Heart left ventricle (tissue), 13 donors: Measurements from ENCODE around the gene MTREX.

ENCODE experiments used
- POLR2A ChIP-seq, 2 donors: fragments of 450-650 bp; IDR thresholded peaks; one replicate each; pipeline ENCODE4 v1.6.1; 2017; ENCODE audit warnings: antibody characterized with exemption in 2 of 2, mild to moderate bottlenecking in 2 of 2, moderate library complexity in 2 of 2
- TF ChIP-seq, protein P1 (sequence below), 12 donors: fragments of 200-600 bp; sonication (generic) in 4 of 12; IDR thresholded peaks; one replicate each; pipeline versions ENCODE4 v1.5.0 to v1.8.0; 2018 to 2022; ENCODE audit warnings: antibody characterized with exemption in 12 of 12, mild to moderate bottlenecking in 5 of 12
- donor health status: ischemic (EF 13 %, LVEDD 7.1; RV severe dilation, severe dysfunction).
- donor health status: DM: no; HTN: yes; CAD: no.
- donor health status: DM: no; HTN: no; CAD: no.
- donor health status: ischemic (EF 25% LVEDD 6.9; RV normal size, moderate dysfunction).
- donor health status: ischemic (EF 25% LVEDD 5.7; RV mildly dilated, moderate dysfunction).
- donor health status: ischemic (EF 35%, LVEDD 5.7; RV mildly dilated, moderate dysfunction).
- donor health status: nonischemic (EF 11% LVEDD 7.7; RV severe dilation, severe dysfunction).
- donor health status: DM: yes; HTN: yes; CAD: no.
- donor health status: PGD.
- donor health status: ischemic (EF 29% LVEDD 5.4; RV normal size, mild dysfunction).
- donor health status: nonischemic (EF 23%, LVEDD 6.1; RV moderate dilation, normal function).

DNA sequence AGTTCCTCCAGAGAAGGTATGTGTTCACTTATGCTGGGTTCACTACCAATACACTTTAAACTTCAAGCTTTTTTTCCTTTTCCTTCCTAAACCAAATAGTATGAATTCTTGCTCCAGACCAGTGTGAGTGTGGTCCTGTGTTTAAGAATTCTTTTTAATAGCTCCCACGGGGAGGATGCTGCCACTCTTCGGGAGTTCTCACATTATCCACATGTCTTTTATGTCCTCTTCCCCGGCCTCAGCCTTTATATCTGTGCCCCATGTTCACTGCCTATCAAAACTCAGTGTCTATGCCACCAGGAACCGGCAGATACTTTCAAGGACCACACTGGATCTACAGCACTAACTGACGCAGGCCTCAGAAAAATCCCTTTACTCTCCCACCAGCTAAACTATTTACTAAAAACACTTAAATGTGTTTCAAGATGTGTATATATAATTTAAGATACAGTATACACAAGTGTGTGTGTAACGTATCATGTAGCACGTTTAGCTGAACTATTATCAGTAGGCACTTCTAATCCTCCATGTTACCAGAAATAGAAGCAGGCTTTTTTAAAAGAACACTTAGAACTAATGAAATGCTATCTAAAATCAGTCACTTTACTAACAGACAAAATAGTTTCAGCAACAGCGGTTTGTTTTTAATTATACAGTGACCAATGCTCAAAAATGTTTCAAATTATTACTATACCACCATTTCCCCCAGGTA lies 139.0 kb downstream of the MTREX start:
- TF ChIP-seq, protein P1, sequence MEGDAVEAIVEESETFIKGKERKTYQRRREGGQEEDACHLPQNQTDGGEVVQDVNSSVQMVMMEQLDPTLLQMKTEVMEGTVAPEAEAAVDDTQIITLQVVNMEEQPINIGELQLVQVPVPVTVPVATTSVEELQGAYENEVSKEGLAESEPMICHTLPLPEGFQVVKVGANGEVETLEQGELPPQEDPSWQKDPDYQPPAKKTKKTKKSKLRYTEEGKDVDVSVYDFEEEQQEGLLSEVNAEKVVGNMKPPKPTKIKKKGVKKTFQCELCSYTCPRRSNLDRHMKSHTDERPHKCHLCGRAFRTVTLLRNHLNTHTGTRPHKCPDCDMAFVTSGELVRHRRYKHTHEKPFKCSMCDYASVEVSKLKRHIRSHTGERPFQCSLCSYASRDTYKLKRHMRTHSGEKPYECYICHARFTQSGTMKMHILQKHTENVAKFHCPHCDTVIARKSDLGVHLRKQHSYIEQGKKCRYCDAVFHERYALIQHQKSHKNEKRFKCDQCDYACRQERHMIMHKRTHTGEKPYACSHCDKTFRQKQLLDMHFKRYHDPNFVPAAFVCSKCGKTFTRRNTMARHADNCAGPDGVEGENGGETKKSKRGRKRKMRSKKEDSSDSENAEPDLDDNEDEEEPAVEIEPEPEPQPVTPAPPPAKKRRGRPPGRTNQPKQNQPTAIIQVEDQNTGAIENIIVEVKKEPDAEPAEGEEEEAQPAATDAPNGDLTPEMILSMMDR (IDR thresholded peaks at IDR 0.05) = no peak
- no peak for TF ChIP-seq POLR2A (IDR thresholded peaks at IDR 0.05)
